ENCODE measurements around the gene ATP8A1.

GRCh38 chr4:42364266-42365053 lies 292.4 kb downstream of the ATP8A1 start:
- TF ChIP-seq CTCF (IDR thresholded peaks at IDR 0.05; ENCODE audit: control extremely low read depth in 1 of 3, insufficient read depth in 1 of 3, low read depth in 1 of 3, low read length in 3 of 3) (no peak), RFX5 (IDR thresholded peaks at IDR 0.05; ENCODE audit: borderline replicate concordance, low read depth, low read length) (no peak), NRF1 (IDR thresholded peaks at IDR 0.05; ENCODE audit: low read depth, low read length) (no peak), EZH2 (IDR thresholded peaks at IDR 0.05; ENCODE audit: low read depth, low read length, severe bottlenecking) (no peak)
